OCI-LY7 (cell line): ENCODE results near the gene HSP90AB1. TPM values are rescaled to one million over a fixed set of nuclear protein-coding genes. Genes with fewer than 3 reads are reported as not detected.

ENCODE experiments used
- BruUV-seq: library from RNA; stranded (reverse); fragments of 400-500 nt; replicated peaks from 2 replicates; lab custom pipeline; 2021; lab: Mats Ljungman, UMichigan
- CTCF ChIA-PET: fragments of 300-600 bp; sonication (Branson Sonifier 250); formaldehyde crosslinking; loops from one replicate; lab custom pipeline; 2022; ENCODE audit warnings: antibody characterized with exemption; ENCODE audit not compliant: unreplicated experiment; lab: Charles Lee
- POLR2A ChIA-PET: fragments of 300-600 bp; sonication (Branson Sonifier 250); formaldehyde crosslinking; loops from one replicate; lab custom pipeline; 2022; ENCODE audit warnings: antibody characterized with exemption; lab: Charles Lee
- DNase-seq: peaks from one replicate; pipeline ENCODE4 v3.0.0-alpha.2; 2015; ENCODE audit warnings: low spot score
- H2AFZ ChIP-seq: fragments of 200-600 bp; sonication (generic), shearing (Covaris generic); 2 replicates; pipeline ENCODE4 v1.6.1; 2014; ENCODE audit warnings: mild to moderate bottlenecking, antibody characterized with exemption, low read length, moderate library complexity
- H3K27ac ChIP-seq: fragments of 200-600 bp; sonication (generic); 2 replicates; pipeline ENCODE4 v1.5.1; 2014; ENCODE audit warnings: mixed run types, low read depth, mild to moderate bottlenecking, moderate library complexity, low read length, inconsistent platforms; ENCODE audit not compliant: poor library complexity, severe bottlenecking
- H3K36me3 ChIP-seq: fragments of 200-600 bp; sonication (generic); 2 replicates; pipeline ENCODE4 v1.6.1; 2014; ENCODE audit warnings: mild to moderate bottlenecking, antibody characterized with exemption, low read length, moderate library complexity, mixed read lengths; ENCODE audit not compliant: insufficient read depth
- H3K4me1 ChIP-seq: fragments of 200-600 bp; sonication (generic); 2 replicates; pipeline ENCODE4 v1.5.1; 2014; ENCODE audit warnings: mild to moderate bottlenecking, low read length; ENCODE audit not compliant: insufficient read depth, poor library complexity, severe bottlenecking
- H3K4me2 ChIP-seq: fragments of 200-600 bp; sonication (generic); 2 replicates; pipeline ENCODE4 v1.6.1; 2014; ENCODE audit warnings: mild to moderate bottlenecking, low read length
- H3K4me3 ChIP-seq: fragments of 200-600 bp; sonication (generic); 2 replicates; pipeline ENCODE4 v1.5.1; 2014; ENCODE audit warnings: mild to moderate bottlenecking, low read depth, low read length; ENCODE audit not compliant: poor library complexity, severe bottlenecking
- H3K79me2 ChIP-seq: fragments of 200-600 bp; sonication (generic); 2 replicates; pipeline ENCODE4 v1.6.1; 2016; ENCODE audit warnings: low read depth, mild to moderate bottlenecking, low read length, moderate library complexity, mixed read lengths; ENCODE audit not compliant: insufficient read depth
- H3K9me2 ChIP-seq: fragments of 200-600 bp; sonication (generic); 2 replicates; pipeline ENCODE4 v1.6.1; 2016; ENCODE audit warnings: mild to moderate bottlenecking, low read length, mixed read lengths; ENCODE audit not compliant: insufficient read depth
- H3K9me3 ChIP-seq: fragments of 200-600 bp; sonication (generic); 2 replicates; pipeline ENCODE4 v1.6.1; 2014; ENCODE audit warnings: mild to moderate bottlenecking, mixed run types, low read length, mixed read lengths
- H4K20me1 ChIP-seq: fragments of 200-600 bp; sonication (generic); 2 replicates; pipeline ENCODE4 v1.6.1; 2014; ENCODE audit warnings: mild to moderate bottlenecking, antibody characterized with exemption, low read length, moderate library complexity, mixed read lengths; ENCODE audit not compliant: insufficient read depth
- CTCF ChIP-seq: fragments of 200-600 bp; sonication (generic); conservative IDR thresholded peaks from 2 replicates; pipeline ENCODE4 v1.5.1; 2014; ENCODE audit warnings: mild to moderate bottlenecking, antibody characterized with exemption, low read length, moderate library complexity, mixed read lengths
- EZH2phosphoT487 ChIP-seq: fragments of 200-600 bp; sonication (generic); IDR thresholded peaks from 2 replicates; pipeline ENCODE4 v1.6.1; 2018; ENCODE audit warnings: low read depth, borderline replicate concordance, mild to moderate bottlenecking, mixed run types, antibody characterized with exemption, low read length, moderate library complexity, mixed read lengths
- intact Hi-C: fragments of 100-400 bp; cut with micrococcal nuclease; formaldehyde crosslinking; loops from one replicate; pipeline ENCODE4 v1.10.0; 2022; ENCODE audit not compliant: unreplicated experiment
- total RNA-seq, 2 experiments: library from RNA; depleted of rRNA in 1 of 2; stranded (reverse); fragments of >200 nt in 1 of 2; shearing (Covaris generic) in 1 of 2; gene quantifications; 2 replicates each; pipeline ENCODE4 v1.2.3, GENCODE V29; 2014 to 2022

Gene HSP90AB1
- total RNA-seq, 2 experiments from 2014 or later = 911 to 1,282 TPM

- POLR2A ChIA-PET = interaction anchor here (0.6 kb wide), 1 partner anchor 204 kb away, joined by 3 read pairs; no protein-coding TSS in a partner anchor
- DNase-seq = no peak
- Histone ChIP-seq H3K27ac (no peak overlapping the region), H3K4me3 (no peak overlapping the region), H3K79me2 (no peaks in the 10 kb centered on the region), H2AFZ (no peak overlapping the region), H3K4me2 (no peak overlapping the region), H4K20me1 (no peaks in the 10 kb centered on the region), H3K9me2 (no peaks in the 10 kb centered on the region), H3K9me3 (no peaks in the 10 kb centered on the region), H3K36me3 (no peaks in the 10 kb centered on the region), H3K4me1 (peaks cover 9% of the 10 kb centered on the region)
- no TSS peak for BruUV-seq
- intact Hi-C loops = no loop called here
- no peak for TF ChIP-seq CTCF
- CTCF ChIA-PET = no interaction called here
Observed at GRCh38 chr6:44207966-44208365, 38.9 kb upstream of the HSP90AB1 start.

- Histone ChIP-seq H3K4me1 (peaks cover 8% of the 10 kb centered on the region), H4K20me1 (no peaks in the 10 kb centered on the region), H3K79me2 (no peaks in the 10 kb centered on the region), H3K4me3 (no peak overlapping the region), H2AFZ (no peak overlapping the region), H3K4me2 (no peak overlapping the region), H3K9me2 (no peaks in the 10 kb centered on the region), H3K9me3 (no peaks in the 10 kb centered on the region), H3K27ac (no peak overlapping the region), H3K36me3 (no peaks in the 10 kb centered on the region)
- TF ChIP-seq CTCF (no peak), EZH2phosphoT487 (no peak)
- BruUV-seq = no TSS peak
- CTCF ChIA-PET = no interaction called here
- POLR2A ChIA-PET = interaction anchor here (0.6 kb wide), 1 partner anchor 14 kb away, joined by 4 read pairs; no protein-coding TSS in a partner anchor
- no peak for DNase-seq
- intact Hi-C loops = no loop called here
Observed at GRCh38 chr6:44211284-44211683, 35.6 kb upstream of the HSP90AB1 start.

- no peak for DNase-seq
- no peak overlapping the region for H3K4me3 ChIP-seq
- no peaks in the 10 kb centered on the region for H3K9me3 ChIP-seq
- no TSS peak for BruUV-seq
- H3K36me3 ChIP-seq = no peaks in the 10 kb centered on the region
- no peaks in the 10 kb centered on the region for H4K20me1 ChIP-seq
- ChIA-PET POLR2A (interaction anchor here (0.7 kb wide), 1 partner anchor 9 kb away, joined by 3 read pairs; the partner anchor contains the start of gene SLC29A1), CTCF (no interaction called here)
- intact Hi-C loops = no loop called here
- H3K27ac ChIP-seq = no peak overlapping the region
- no peak for TF ChIP-seq EZH2phosphoT487
- no peak for TF ChIP-seq CTCF
- no peaks in the 10 kb centered on the region for H3K79me2 ChIP-seq
- H3K9me2 ChIP-seq = no peaks in the 10 kb centered on the region
- H3K4me1 ChIP-seq = peaks cover 28% of the 10 kb centered on the region
- H3K4me2 ChIP-seq = no peak overlapping the region
- no peak overlapping the region for H2AFZ ChIP-seq
Observed at GRCh38 chr6:44214307-44214706, 32.6 kb upstream of the HSP90AB1 start.
